NCI-H128 (cell line): ENCODE data around the gene TUBGCP3.
"Not testable (repeated sequence)": the region's sequence is repeated elsewhere in the genome, so short reads cannot be mapped to it uniquely, and the experiment has no call there.

ENCODE experiments used
- DNase-seq: peaks from one replicate; lab custom pipeline; 2025; ENCODE audit not compliant: unreplicated experiment; lab: John Stamatoyannopoulos, UW

Gene TUBGCP3

GRCh38 chr13:112486386-112487126, 101.4 kb downstream of the TUBGCP3 start:
- no peak for DNase-seq

GRCh38 chr13:112485814-112486213, 102.1 kb downstream of the TUBGCP3 start:
- not testable (repeated sequence) for DNase-seq

GRCh38 chr13:112483299-112483698, 104.7 kb downstream of the TUBGCP3 start:
- DNase-seq, result no peak

GRCh38 chr13:112481458-112481857, 106.5 kb downstream of the TUBGCP3 start:
- no peak for DNase-seq

- DNase-seq, result no peak
These were observed 108.6 kb downstream of the TUBGCP3 start for GRCh38 chr13:112479389-112479788.

GRCh38 chr13:112477070-112477619, 110.8 kb downstream of the TUBGCP3 start:
- DNase-seq, result no peak

GRCh38 chr13:112475889-112476288, 112.1 kb downstream of the TUBGCP3 start:
- no peak for DNase-seq

GRCh38 chr13:112474869-112475268, 113.1 kb downstream of the TUBGCP3 start:
- DNase-seq, result no peak

- no peak for DNase-seq
These were observed 114.1 kb downstream of the TUBGCP3 start for GRCh38 chr13:112473818-112474217.

- no peak for DNase-seq
These were observed 118.7 kb downstream of the TUBGCP3 start for GRCh38 chr13:112469071-112469745.

GRCh38 chr13:112468069-112468468, 119.9 kb downstream of the TUBGCP3 start:
- no peak for DNase-seq

- DNase-seq, result no peak
These were observed 120.7 kb downstream of the TUBGCP3 start for GRCh38 chr13:112467236-112467635.

GRCh38 chr13:112466132-112467058, 121.6 kb downstream of the TUBGCP3 start:
- no peak for DNase-seq

- no peak for DNase-seq
These were observed 122.5 kb downstream of the TUBGCP3 start for GRCh38 chr13:112465251-112466131.

- no peak for DNase-seq
These were observed 123.2 kb downstream of the TUBGCP3 start for GRCh38 chr13:112464720-112465119.

GRCh38 chr13:112462408-112462807, 125.5 kb downstream of the TUBGCP3 start:
- DNase-seq, result no peak

- DNase-seq, result no peak
These were observed 130.5 kb downstream of the TUBGCP3 start for GRCh38 chr13:112457485-112457884.

- no peak for DNase-seq
These were observed 130.9 kb downstream of the TUBGCP3 start for GRCh38 chr13:112457081-112457480.

GRCh38 chr13:112456138-112457056, 131.6 kb downstream of the TUBGCP3 start:
- no peak for DNase-seq
